Measurements from ENCODE around the gene INHBC. TPM values are rescaled to one million over a fixed set of nuclear protein-coding genes. Genes with fewer than 3 reads are reported as not detected.
"Not testable (repeated sequence)": the region's sequence is repeated elsewhere in the genome, so short reads cannot be mapped to it uniquely, and the experiment has no call there.

The INHBC gene
- total and polyA plus RNA-seq, 2 donors from 2014 or later: not detected

- intact Hi-C loops (cut with DNase I): no loop called here
- no peak for FAIRE-seq
- no peak overlapping the region for H3K4me3 ChIP-seq (ENCODE audit: low read length in 3 of 3)
- no peak overlapping the region for H3K27ac ChIP-seq (ENCODE audit: low read depth in 2 of 2, low read length in 2 of 2)
- H3K9me3 ChIP-seq (ENCODE audit: control insufficient read depth in 2 of 3, insufficient read depth in 1 of 3, low read length in 3 of 3): no peaks in the 10 kb centered on the region
- DNase-seq: no peak
- H3K27me3 ChIP-seq (ENCODE audit: control insufficient read depth, insufficient read depth, low read length): no peaks in the 10 kb centered on the region
- no peak overlapping the region for H3K9ac ChIP-seq (ENCODE audit: low read length in 3 of 3)
- TF ChIP-seq CTCF (IDR thresholded peaks at IDR 0.05; ENCODE audit: borderline replicate concordance, extremely low read depth, insufficient read depth): no peak
- no peaks in the 10 kb centered on the region for H3K36me3 ChIP-seq (ENCODE audit: control insufficient read depth in 2 of 3, insufficient read depth in 3 of 3, low read length in 3 of 3)
- H3K4me1 ChIP-seq (ENCODE audit: control insufficient read depth in 2 of 3, insufficient read depth in 2 of 3, low read depth in 1 of 3, low read length in 3 of 3): no peaks in the 10 kb centered on the region
These were observed 7.4 kb downstream of the INHBC start for GRCh38 chr12:57441846-57442427.

- H3K27me3 ChIP-seq (ENCODE audit: control insufficient read depth, insufficient read depth, low read length); H3K9ac ChIP-seq (ENCODE audit: low read length in 3 of 3); H3K36me3 ChIP-seq (ENCODE audit: control insufficient read depth in 2 of 3, insufficient read depth in 3 of 3, low read length in 3 of 3); H3K27ac ChIP-seq (ENCODE audit: low read depth in 2 of 2, low read length in 2 of 2); DNase-seq; intact Hi-C loops (cut with DNase I); FAIRE-seq; H3K4me3 ChIP-seq (ENCODE audit: low read length in 3 of 3); H3K9me3 ChIP-seq (ENCODE audit: control insufficient read depth in 2 of 3, insufficient read depth in 1 of 3, low read length in 3 of 3); H3K4me1 ChIP-seq (ENCODE audit: control insufficient read depth in 2 of 3, insufficient read depth in 2 of 3, low read depth in 1 of 3, low read length in 3 of 3): not testable (repeated sequence)
These were observed 9.8 kb downstream of the INHBC start for GRCh38 chr12:57444337-57444736.

GRCh38 chr12:57444744-57445143 is 10.2 kb downstream of the INHBC start:
- FAIRE-seq: no peak
- TF ChIP-seq CTCF (IDR thresholded peaks at IDR 0.05; ENCODE audit: borderline replicate concordance, extremely low read depth, insufficient read depth): no peak
- H3K9me3 ChIP-seq (ENCODE audit: control insufficient read depth in 2 of 3, insufficient read depth in 1 of 3, low read length in 3 of 3): no peaks in the 10 kb centered on the region
- no peaks in the 10 kb centered on the region for H3K27me3 ChIP-seq (ENCODE audit: control insufficient read depth, insufficient read depth, low read length)
- H3K27ac ChIP-seq (ENCODE audit: low read depth in 2 of 2, low read length in 2 of 2): no peak overlapping the region
- no peaks in the 10 kb centered on the region for H3K36me3 ChIP-seq (ENCODE audit: control insufficient read depth in 2 of 3, insufficient read depth in 3 of 3, low read length in 3 of 3)
- H3K4me3 ChIP-seq (ENCODE audit: low read length in 3 of 3): no peak overlapping the region
- H3K9ac ChIP-seq (ENCODE audit: low read length in 3 of 3): no peak overlapping the region
- intact Hi-C loops (cut with DNase I): loop anchor here (5.0 kb wide), 1 partner anchor 137 kb away; no protein-coding TSS in a partner anchor
- DNase-seq: no peak
- H3K4me1 ChIP-seq (ENCODE audit: control insufficient read depth in 2 of 3, insufficient read depth in 2 of 3, low read depth in 1 of 3, low read length in 3 of 3): no peaks in the 10 kb centered on the region

GRCh38 chr12:57446292-57446960 is 11.8 kb downstream of the INHBC start:
- H3K4me3 ChIP-seq (ENCODE audit: low read length in 3 of 3): no peak overlapping the region
- intact Hi-C loops (cut with DNase I): loop anchor here (5.0 kb wide), 1 partner anchor 139 kb away; no protein-coding TSS in a partner anchor
- no peak overlapping the region for H3K27ac ChIP-seq (ENCODE audit: low read depth in 2 of 2, low read length in 2 of 2)
- H3K4me1 ChIP-seq (ENCODE audit: control insufficient read depth in 2 of 3, insufficient read depth in 2 of 3, low read depth in 1 of 3, low read length in 3 of 3): no peaks in the 10 kb centered on the region
- no peak for TF ChIP-seq CTCF (IDR thresholded peaks at IDR 0.05; ENCODE audit: borderline replicate concordance, extremely low read depth, insufficient read depth)
- FAIRE-seq (no peak), DNase-seq (no peak)
- H3K36me3 ChIP-seq (ENCODE audit: control insufficient read depth in 2 of 3, insufficient read depth in 3 of 3, low read length in 3 of 3): no peaks in the 10 kb centered on the region
- no peaks in the 10 kb centered on the region for H3K9me3 ChIP-seq (ENCODE audit: control insufficient read depth in 2 of 3, insufficient read depth in 1 of 3, low read length in 3 of 3)
- H3K27me3 ChIP-seq (ENCODE audit: control insufficient read depth, insufficient read depth, low read length): no peaks in the 10 kb centered on the region
- no peak overlapping the region for H3K9ac ChIP-seq (ENCODE audit: low read length in 3 of 3)
